Small intestine (tissue), 7 donors: ENCODE measurements around the gene PLEKHO2. TPM values are rescaled to one million over a fixed set of nuclear protein-coding genes. Genes with fewer than 3 reads are reported as not detected.

Experiments used
- DNase-seq, 2 donors: peaks; one replicate each; pipeline versions ENCODE4 v3.0.0 to v3.0.0-alpha.2; 2013
- FAIRE-seq: peaks from 2 replicates; lab custom pipeline; 2012; peaks lifted over from hg19 to GRCh38; lab: Jason Lieb, UNC
- H3K27ac ChIP-seq, 3 donors: one replicate each; pipeline ENCODE4 v1.5.1; 2013; ENCODE audit warnings: low read length in 2 of 3, mild to moderate bottlenecking in 2 of 3, control low read depth in 1 of 3, inconsistent platforms in 1 of 3, low read depth in 1 of 3, moderate library complexity in 1 of 3
- H3K27me3 ChIP-seq, 3 donors: one replicate each; pipeline ENCODE4 v1.6.1; 2013; ENCODE audit warnings: low read length in 3 of 3, inconsistent platforms in 1 of 3; ENCODE audit not compliant: control insufficient read depth in 3 of 3, insufficient read depth in 3 of 3
- H3K36me3 ChIP-seq, 3 donors: one replicate each; pipeline ENCODE4 v1.6.1; 2013; ENCODE audit warnings: low read length in 3 of 3, inconsistent platforms in 1 of 3, low read depth in 1 of 3, mild to moderate bottlenecking in 1 of 3, moderate library complexity in 1 of 3; ENCODE audit not compliant: control insufficient read depth in 3 of 3, insufficient read depth in 2 of 3
- H3K4me1 ChIP-seq, 3 donors: one replicate each; pipeline ENCODE4 v1.6.1; 2013; ENCODE audit warnings: low read length in 2 of 3, inconsistent platforms in 1 of 3, low read depth in 1 of 3, mild to moderate bottlenecking in 1 of 3, moderate library complexity in 1 of 3; ENCODE audit not compliant: control insufficient read depth in 3 of 3, insufficient read depth in 2 of 3
- H3K4me3 ChIP-seq, 3 donors: one replicate each; pipeline ENCODE4 v1.5.1; 2013; ENCODE audit warnings: low read length in 3 of 3, control low read depth in 1 of 3, inconsistent platforms in 1 of 3, low read depth in 1 of 3, mild to moderate bottlenecking in 1 of 3, moderate library complexity in 1 of 3
- H3K9me3 ChIP-seq, 2 donors: one replicate each; pipeline ENCODE4 v1.6.1; 2013; ENCODE audit warnings: low read depth in 1 of 2, low read length in 1 of 2; ENCODE audit not compliant: control insufficient read depth in 2 of 2, insufficient read depth in 1 of 2
- WGBS, 3 donors: extraction: QIAGEN DNeasy Blood & Tissue Kit; methylation state at CpG; one replicate each; pipeline ENCODE4 v1.1.7; 2013; 5-methylcytosine and 5-hydroxymethylcytosine counted together
- polyA plus RNA-seq, 4 donors: library from polyadenylated mRNA; stranded (reverse) in 3 of 4; unstranded in 1 of 4; fragments of 200-250 nt in 3 of 4; fragments of 120-200 nt in 1 of 4; gene quantifications; one replicate each; pipeline versions ENCODE4 v1.2.1 to v1.2.3, GENCODE V29; 2013
- donor health status: healthy with polysubstance abuse.
- donor health status: control.
- donor health status: control.
- donor health status: Bipolar disorder and iron deficiency.
- donor health status: healthy.

The PLEKHO2 gene
- polyA plus RNA-seq, 4 donors: 1.3 to 17.8 (median 11.3) TPM

GRCh38 chr15:64883100-64883581 is 41.4 kb downstream of the PLEKHO2 start:
- Histone ChIP-seq H3K27me3 (no peaks in the 10 kb centered on the region), H3K27ac (peak overlapping the region in 2 of 3 donors; percentile 63 to 72), H3K4me1 (peaks cover 0 to 12% (median 6%) of the 10 kb centered on the region in 3 donors), H3K36me3 (peaks cover 0 to 2% (median 0%) of the 10 kb centered on the region in 3 donors), H3K4me3 (no peak overlapping the region), H3K9me3 (no peaks in the 10 kb centered on the region)
- WGBS, 3 donors: 41 to 67% (median 60%) methylated on average over 5 of the region's 5 CpGs
- no peak for FAIRE-seq
- DNase-seq: peak in 1 of 2 donors; percentile 40

- Histone ChIP-seq H3K27ac (peak overlapping the region in 2 of 3 donors; percentile 63 to 72), H3K27me3 (no peaks in the 10 kb centered on the region), H3K9me3 (no peaks in the 10 kb centered on the region), H3K4me3 (no peak overlapping the region), H3K4me1 (peaks cover 0 to 11% (median 6%) of the 10 kb centered on the region in 3 donors), H3K36me3 (no peaks in the 10 kb centered on the region)
- WGBS, 3 donors: 18 to 33% (median 30%) methylated on average over 9 to 10 of the region's 10 CpGs
- DNase-seq (peak; percentile 16 to 82), FAIRE-seq (no peak)
Measured at GRCh38 chr15:64883997-64884511, 42.3 kb downstream of the PLEKHO2 start.

DNA sequence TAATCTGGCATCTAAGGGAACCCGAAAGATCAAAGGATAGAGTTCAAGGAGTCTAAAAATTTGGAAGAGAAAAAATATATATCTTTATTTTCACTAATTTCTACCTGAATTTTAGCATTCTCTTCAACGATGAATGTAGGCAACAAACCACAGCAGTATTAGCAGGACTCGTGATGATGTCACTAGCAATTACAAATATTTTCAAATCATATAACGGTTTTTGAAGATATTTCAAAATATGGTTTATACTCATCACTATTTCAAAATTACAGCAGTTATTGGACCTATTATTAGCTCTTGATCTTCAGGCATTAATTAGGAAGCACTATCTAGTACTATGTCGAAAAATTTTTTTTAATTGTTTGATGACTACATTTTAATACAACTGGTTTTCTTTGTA is 43.0 kb downstream of the PLEKHO2 start:
- Histone ChIP-seq H3K36me3 (no peaks in the 10 kb centered on the region), H3K27me3 (no peaks in the 10 kb centered on the region), H3K9me3 (no peaks in the 10 kb centered on the region), H3K27ac (no peak overlapping the region), H3K4me1 (peaks cover 0 to 11% (median 6%) of the 10 kb centered on the region in 3 donors), H3K4me3 (no peak overlapping the region)
- FAIRE-seq (no peak), DNase-seq (no peak)
- WGBS, 3 donors: 82 to 86% (median 83%) methylated on average over 5 of the region's 5 CpGs

DNA sequence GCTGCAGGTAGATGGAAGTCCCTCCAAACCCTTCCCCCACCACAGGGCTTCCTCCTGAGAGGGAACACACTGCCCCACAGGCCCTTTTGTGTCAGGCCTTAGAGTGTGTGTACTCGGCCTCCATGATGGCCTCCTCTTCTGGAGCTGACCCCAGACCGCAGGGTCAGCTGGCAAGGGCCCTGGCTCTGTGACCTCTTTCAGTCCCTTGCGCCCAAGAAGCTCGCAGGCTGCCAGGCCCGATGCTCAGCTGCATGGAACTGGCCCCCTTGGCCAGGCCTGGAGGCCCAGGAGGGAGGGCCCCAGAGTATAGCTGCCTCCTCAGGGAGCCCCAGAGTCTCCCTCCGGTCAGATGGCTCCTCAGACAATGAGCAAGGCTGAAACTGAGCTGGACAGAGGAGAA is 46.6 kb downstream of the PLEKHO2 start:
- 88 to 92% (median 90%) methylated on average over 5 to 6 of the region's 6 CpGs for WGBS, 3 donors
- Histone ChIP-seq H3K9me3 (no peaks in the 10 kb centered on the region), H3K4me1 (peaks cover 0 to 25% (median 6%) of the 10 kb centered on the region in 3 donors), H3K4me3 (no peak overlapping the region), H3K27me3 (no peaks in the 10 kb centered on the region), H3K27ac (no peak overlapping the region), H3K36me3 (no peaks in the 10 kb centered on the region)
- no peak for FAIRE-seq
- no peak for DNase-seq

DNA sequence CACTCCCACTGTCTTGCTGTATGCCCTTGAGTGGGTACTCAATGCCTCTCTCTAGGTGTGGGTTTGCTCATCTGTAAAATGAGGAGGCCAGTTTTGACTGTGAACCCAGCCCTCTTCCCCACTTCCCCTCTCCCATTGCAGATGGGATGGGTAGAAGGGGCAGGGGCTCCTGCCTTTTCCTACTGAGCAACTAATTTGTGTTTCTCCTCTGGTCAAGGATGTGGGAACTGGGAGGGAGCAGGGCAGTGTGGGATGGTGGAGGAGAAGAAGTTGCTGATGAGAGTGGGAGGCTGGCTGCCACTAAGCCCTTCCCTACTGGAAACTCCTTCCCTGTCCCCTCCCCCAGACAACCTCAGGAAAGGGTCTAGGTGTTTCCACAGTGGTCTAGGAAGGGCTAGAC is 49.8 kb downstream of the PLEKHO2 start:
- Histone ChIP-seq H3K27me3 (no peaks in the 10 kb centered on the region), H3K27ac (peak overlapping the region in 2 of 3 donors; percentile 28 to 91), H3K4me1 (peaks cover 0 to 44% (median 18%) of the 10 kb centered on the region in 3 donors), H3K36me3 (no peaks in the 10 kb centered on the region), H3K4me3 (no peak overlapping the region), H3K9me3 (no peaks in the 10 kb centered on the region)
- DNase-seq (no peak), FAIRE-seq (no peak)

GRCh38 chr15:64892847-64893403 is 51.2 kb downstream of the PLEKHO2 start:
- Histone ChIP-seq H3K27ac (peak overlapping the region; percentile 64 to 100 (median 91)), H3K27me3 (no peaks in the 10 kb centered on the region), H3K9me3 (no peaks in the 10 kb centered on the region), H3K4me1 (peaks cover 0 to 58% (median 29%) of the 10 kb centered on the region in 3 donors), H3K36me3 (no peaks in the 10 kb centered on the region), H3K4me3 (no peak overlapping the region)
- WGBS, 3 donors: 75 to 89% (median 84%) methylated on average over 8 of the region's 8 CpGs
- DNase-seq (no peak), FAIRE-seq (no peak)

- Histone ChIP-seq H3K27me3 (no peaks in the 10 kb centered on the region), H3K9me3 (no peaks in the 10 kb centered on the region), H3K36me3 (no peaks in the 10 kb centered on the region), H3K4me1 (peaks cover 0 to 58% (median 29%) of the 10 kb centered on the region in 3 donors), H3K27ac (peak overlapping the region; percentile 83 to 100 (median 91)), H3K4me3 (peak overlapping the region in 1 of 3 donors; percentile 52)
- 24 to 63% (median 49%) methylated on average over 43 to 44 of the region's 44 CpGs for WGBS, 3 donors
- DNase-seq: peak; percentile 82 to 100
- no peak for FAIRE-seq
Measured at GRCh38 chr15:64893481-64894394, 52.0 kb downstream of the PLEKHO2 start.

DNA sequence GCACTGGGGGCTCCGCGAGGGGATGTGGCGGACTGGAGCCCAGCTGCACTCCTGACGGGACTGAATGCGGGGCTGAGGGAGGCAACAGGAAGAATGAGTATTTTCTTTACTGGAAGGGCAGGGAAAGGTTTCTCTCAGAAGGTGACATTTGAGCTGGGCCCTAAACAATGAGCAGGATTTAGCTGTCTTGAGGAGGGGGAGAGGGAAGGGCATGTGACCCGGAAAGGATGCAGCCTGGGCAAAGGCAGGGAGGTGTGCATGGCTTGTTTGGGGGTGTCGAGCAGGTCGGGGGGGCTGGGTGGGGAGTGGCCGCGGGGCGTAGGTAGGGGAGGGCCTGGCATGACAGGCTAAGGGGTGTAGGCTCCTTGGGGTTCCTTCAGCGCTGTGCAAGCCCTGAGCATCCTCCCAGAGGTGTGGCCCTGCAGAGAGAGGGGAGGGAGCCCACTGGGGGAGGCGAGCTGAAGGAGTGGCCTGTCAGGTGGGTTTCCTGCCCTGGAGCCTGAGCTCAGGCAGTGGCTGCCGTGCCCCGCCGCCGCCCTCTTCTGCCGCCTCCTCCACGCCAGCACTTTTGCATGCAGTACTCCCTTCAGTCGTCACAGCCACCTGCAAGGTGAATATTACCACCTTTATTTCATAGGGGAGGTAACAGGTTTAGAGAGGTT is 52.8 kb downstream of the PLEKHO2 start:
- Histone ChIP-seq H3K4me1 (peaks cover 0 to 58% (median 29%) of the 10 kb centered on the region in 3 donors), H3K36me3 (no peaks in the 10 kb centered on the region), H3K9me3 (no peaks in the 10 kb centered on the region), H3K27me3 (no peaks in the 10 kb centered on the region), H3K27ac (peak overlapping the region; percentile 83 to 100 (median 91)), H3K4me3 (peak overlapping the region in 2 of 3 donors; percentile 7 to 52)
- FAIRE-seq (no peak), DNase-seq (peak; percentile 64 to 83)
- 34 to 80% (median 42%) methylated on average over 16 to 20 of the region's 20 CpGs for WGBS, 3 donors
